ENCODE results near the gene PDXP. TPM values are rescaled to one million over a fixed set of nuclear protein-coding genes. Genes with fewer than 3 reads are reported as not detected.

Gene PDXP
- total and polyA plus RNA-seq, 9 of the 15 experiments (the other 6 are each of a cell fraction or from before 2014, with no cell fraction given) = 7.9 to 54.2 (median 38.8) TPM

DNA sequence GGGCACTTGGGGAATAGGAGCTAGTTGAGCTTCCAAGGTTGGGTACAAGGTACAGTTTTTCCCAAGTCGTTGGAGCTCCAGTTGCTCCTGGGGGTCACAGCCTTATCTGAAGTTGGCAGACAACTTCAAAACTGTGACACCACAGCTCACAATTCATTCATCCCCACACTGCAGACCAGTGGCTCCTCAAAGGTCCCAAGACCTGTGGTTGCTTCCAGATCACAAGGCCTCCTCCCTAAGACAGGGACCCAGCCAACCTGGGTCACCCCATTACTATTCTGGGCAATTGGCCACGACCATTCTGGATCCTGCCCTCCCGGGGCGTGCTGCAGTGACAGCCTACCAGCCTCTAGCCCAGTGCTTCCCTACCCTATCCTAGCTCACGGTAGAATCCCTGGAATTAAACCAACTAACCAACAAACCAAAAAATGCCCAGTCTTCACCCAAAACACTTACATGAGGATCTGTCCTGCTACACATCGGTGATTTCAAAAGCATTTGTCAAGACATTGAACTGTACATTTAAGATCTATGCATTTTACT, 862 bp upstream of the PDXP start (continued):
- TF ChIP-seq, protein P1, sequence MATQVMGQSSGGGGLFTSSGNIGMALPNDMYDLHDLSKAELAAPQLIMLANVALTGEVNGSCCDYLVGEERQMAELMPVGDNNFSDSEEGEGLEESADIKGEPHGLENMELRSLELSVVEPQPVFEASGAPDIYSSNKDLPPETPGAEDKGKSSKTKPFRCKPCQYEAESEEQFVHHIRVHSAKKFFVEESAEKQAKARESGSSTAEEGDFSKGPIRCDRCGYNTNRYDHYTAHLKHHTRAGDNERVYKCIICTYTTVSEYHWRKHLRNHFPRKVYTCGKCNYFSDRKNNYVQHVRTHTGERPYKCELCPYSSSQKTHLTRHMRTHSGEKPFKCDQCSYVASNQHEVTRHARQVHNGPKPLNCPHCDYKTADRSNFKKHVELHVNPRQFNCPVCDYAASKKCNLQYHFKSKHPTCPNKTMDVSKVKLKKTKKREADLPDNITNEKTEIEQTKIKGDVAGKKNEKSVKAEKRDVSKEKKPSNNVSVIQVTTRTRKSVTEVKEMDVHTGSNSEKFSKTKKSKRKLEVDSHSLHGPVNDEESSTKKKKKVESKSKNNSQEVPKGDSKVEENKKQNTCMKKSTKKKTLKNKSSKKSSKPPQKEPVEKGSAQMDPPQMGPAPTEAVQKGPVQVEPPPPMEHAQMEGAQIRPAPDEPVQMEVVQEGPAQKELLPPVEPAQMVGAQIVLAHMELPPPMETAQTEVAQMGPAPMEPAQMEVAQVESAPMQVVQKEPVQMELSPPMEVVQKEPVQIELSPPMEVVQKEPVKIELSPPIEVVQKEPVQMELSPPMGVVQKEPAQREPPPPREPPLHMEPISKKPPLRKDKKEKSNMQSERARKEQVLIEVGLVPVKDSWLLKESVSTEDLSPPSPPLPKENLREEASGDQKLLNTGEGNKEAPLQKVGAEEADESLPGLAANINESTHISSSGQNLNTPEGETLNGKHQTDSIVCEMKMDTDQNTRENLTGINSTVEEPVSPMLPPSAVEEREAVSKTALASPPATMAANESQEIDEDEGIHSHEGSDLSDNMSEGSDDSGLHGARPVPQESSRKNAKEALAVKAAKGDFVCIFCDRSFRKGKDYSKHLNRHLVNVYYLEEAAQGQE (IDR thresholded peaks at IDR 0.05; ENCODE audit: borderline replicate concordance) = no peak
- TF ChIP-seq, protein P1 (CRISPR knock-in tag; IDR thresholded peaks at IDR 0.05; ENCODE audit: low read depth) = no peak
- TF ChIP-seq CBX3 (IDR thresholded peaks at IDR 0.05; ENCODE audit: borderline replicate concordance in 1 of 2, low read length in 2 of 2) = no peak
- TF ChIP-seq ARID1B (IDR thresholded peaks at IDR 0.05) = peak; percentile 43; the same call in 1 of the 2 replicates
- no peak for TF ChIP-seq ZNF274 (IDR thresholded peaks at IDR 0.05; ENCODE audit: borderline replicate concordance, low read depth, low read length)
- TF ChIP-seq ZNF431 (CRISPR knock-in tag; IDR thresholded peaks at IDR 0.05) = no peak
- TF ChIP-seq SAFB (IDR thresholded peaks at IDR 0.05; ENCODE audit: borderline replicate concordance, low read depth, low read length) = no peak
- TF ChIP-seq THAP12 (CRISPR knock-in tag; IDR thresholded peaks at IDR 0.05) = no peak
- TF ChIP-seq POLR2B (IDR thresholded peaks at IDR 0.05; ENCODE audit: low read depth, partially characterized antibody) = no peak
- TF ChIP-seq HNRNPLL (IDR thresholded peaks at IDR 0.05; ENCODE audit: low read depth, low read length, poor library complexity, severe bottlenecking) = no peak
- TF ChIP-seq LARP7 (IDR thresholded peaks at IDR 0.05) = no peak
- no peak for TF ChIP-seq ARID2 (IDR thresholded peaks at IDR 0.05)
- peak; percentile 43 for TF ChIP-seq CBFA2T3 (IDR thresholded peaks at IDR 0.05)
- no peak for TF ChIP-seq KLF13 (tag; IDR thresholded peaks at IDR 0.05; ENCODE audit: borderline replicate concordance, low read depth)
- TF ChIP-seq, protein P2, sequence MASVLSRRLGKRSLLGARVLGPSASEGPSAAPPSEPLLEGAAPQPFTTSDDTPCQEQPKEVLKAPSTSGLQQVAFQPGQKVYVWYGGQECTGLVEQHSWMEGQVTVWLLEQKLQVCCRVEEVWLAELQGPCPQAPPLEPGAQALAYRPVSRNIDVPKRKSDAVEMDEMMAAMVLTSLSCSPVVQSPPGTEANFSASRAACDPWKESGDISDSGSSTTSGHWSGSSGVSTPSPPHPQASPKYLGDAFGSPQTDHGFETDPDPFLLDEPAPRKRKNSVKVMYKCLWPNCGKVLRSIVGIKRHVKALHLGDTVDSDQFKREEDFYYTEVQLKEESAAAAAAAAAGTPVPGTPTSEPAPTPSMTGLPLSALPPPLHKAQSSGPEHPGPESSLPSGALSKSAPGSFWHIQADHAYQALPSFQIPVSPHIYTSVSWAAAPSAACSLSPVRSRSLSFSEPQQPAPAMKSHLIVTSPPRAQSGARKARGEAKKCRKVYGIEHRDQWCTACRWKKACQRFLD (CRISPR knock-in tag; IDR thresholded peaks at IDR 0.05) = no peak
- no peak for TF ChIP-seq NFYB (IDR thresholded peaks at IDR 0.05; ENCODE audit: extremely low read depth, insufficient read length)
- peak; percentile 81; the same call in 1 of the 2 replicates for TF ChIP-seq ZBED1 (IDR thresholded peaks at IDR 0.05)
- no peak for TF ChIP-seq PRPF4 (IDR thresholded peaks at IDR 0.05; ENCODE audit: insufficient read depth, low read depth, low read length, poor library complexity, severe bottlenecking)
